Measurements from ENCODE around the gene USP37. TPM values are rescaled to one million over a fixed set of nuclear protein-coding genes. Genes with fewer than 3 reads are reported as not detected.

The USP37 gene
- total and polyA plus RNA-seq, 8 donors = 13.0 to 21.9 (median 19.3) TPM

GRCh38 chr2:218435003-218435982 lies 132.9 kb downstream of the USP37 start:
- Histone ChIP-seq H3K27ac (no peak overlapping the region), H3K4me3 (no peak overlapping the region), H3K9me3 (no peaks in the 10 kb centered on the region), H3K4me1 (peaks cover 0 to 7% of the 10 kb centered on the region in 2 donors), H3K27me3 (no peaks in the 10 kb centered on the region), H3K36me3 (no peaks in the 10 kb centered on the region)
- TF ChIP-seq, protein P1, sequence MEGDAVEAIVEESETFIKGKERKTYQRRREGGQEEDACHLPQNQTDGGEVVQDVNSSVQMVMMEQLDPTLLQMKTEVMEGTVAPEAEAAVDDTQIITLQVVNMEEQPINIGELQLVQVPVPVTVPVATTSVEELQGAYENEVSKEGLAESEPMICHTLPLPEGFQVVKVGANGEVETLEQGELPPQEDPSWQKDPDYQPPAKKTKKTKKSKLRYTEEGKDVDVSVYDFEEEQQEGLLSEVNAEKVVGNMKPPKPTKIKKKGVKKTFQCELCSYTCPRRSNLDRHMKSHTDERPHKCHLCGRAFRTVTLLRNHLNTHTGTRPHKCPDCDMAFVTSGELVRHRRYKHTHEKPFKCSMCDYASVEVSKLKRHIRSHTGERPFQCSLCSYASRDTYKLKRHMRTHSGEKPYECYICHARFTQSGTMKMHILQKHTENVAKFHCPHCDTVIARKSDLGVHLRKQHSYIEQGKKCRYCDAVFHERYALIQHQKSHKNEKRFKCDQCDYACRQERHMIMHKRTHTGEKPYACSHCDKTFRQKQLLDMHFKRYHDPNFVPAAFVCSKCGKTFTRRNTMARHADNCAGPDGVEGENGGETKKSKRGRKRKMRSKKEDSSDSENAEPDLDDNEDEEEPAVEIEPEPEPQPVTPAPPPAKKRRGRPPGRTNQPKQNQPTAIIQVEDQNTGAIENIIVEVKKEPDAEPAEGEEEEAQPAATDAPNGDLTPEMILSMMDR (IDR thresholded peaks at IDR 0.05) = no peak
- ATAC-seq (no peak), DNase-seq (no peak)
- intact Hi-C loops (cut with DNase I) = no loop called here

DNA sequence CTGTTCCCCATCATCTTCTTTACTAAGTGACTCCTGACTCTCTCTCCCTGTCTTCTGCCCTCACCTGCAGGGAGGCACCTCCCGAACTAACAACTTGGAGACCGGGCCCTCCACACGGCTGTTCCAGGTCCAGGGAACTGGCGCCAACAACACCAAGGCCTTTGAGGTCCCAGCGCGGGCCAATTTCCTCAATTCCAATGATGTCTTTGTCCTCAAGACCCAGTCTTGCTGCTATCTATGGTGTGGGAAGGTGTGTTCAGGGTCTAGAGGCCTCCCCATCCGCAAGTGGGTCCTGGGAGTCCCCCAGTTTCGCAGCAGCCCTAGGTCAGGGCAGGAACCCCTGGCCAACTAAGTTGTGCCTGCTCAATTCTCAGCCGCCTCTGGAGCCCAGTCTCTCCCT lies 133.7 kb downstream of the USP37 start:
- Histone ChIP-seq H3K27ac (no peak overlapping the region), H3K9me3 (no peaks in the 10 kb centered on the region), H3K4me3 (no peak overlapping the region), H3K4me1 (peaks cover 0 to 7% of the 10 kb centered on the region in 2 donors), H3K27me3 (no peaks in the 10 kb centered on the region), H3K36me3 (no peaks in the 10 kb centered on the region)
- intact Hi-C loops (cut with DNase I) = no loop called here
- DNase-seq (no peak), ATAC-seq (no peak)
- TF ChIP-seq, protein P1 (IDR thresholded peaks at IDR 0.05) = no peak

DNA sequence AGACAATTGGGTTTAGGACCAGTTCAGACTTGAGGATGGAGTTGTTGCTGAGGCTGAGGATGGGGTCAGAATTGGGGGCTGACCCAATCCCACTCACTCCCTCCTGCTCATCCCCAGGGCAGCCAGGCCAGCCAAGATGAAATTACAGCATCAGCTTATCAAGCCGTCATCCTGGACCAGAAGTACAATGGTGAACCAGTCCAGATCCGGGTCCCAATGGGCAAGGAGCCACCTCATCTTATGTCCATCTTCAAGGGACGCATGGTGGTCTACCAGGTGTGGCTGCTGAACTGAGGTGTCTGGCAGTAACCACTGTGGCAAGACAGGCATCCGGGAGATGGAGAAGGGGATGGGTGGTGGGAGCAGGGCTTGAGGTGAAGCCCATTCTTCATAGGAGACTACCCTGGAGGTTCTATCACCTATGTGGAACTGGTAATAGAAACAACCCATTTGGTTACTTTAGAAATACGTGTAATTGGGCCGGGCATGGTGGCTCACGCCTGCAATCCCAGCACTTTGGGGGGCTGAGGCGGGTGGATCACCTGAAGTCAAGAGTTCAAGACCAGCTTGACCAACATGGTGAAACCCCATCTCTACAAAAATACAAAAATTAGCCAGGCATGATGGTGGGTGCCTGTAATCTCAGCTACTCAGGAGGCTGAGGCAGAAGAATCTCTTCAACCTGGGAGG lies 135.3 kb downstream of the USP37 start:
- intact Hi-C loops (cut with DNase I) = no loop called here
- Histone ChIP-seq H3K9me3 (no peaks in the 10 kb centered on the region), H3K27me3 (no peaks in the 10 kb centered on the region), H3K4me3 (no peak overlapping the region), H3K36me3 (no peaks in the 10 kb centered on the region), H3K4me1 (no peaks in the 10 kb centered on the region), H3K27ac (no peak overlapping the region)
- TF ChIP-seq, protein P1 (IDR thresholded peaks at IDR 0.05) = no peak
- no peak for ATAC-seq
- DNase-seq = no peak

DNA sequence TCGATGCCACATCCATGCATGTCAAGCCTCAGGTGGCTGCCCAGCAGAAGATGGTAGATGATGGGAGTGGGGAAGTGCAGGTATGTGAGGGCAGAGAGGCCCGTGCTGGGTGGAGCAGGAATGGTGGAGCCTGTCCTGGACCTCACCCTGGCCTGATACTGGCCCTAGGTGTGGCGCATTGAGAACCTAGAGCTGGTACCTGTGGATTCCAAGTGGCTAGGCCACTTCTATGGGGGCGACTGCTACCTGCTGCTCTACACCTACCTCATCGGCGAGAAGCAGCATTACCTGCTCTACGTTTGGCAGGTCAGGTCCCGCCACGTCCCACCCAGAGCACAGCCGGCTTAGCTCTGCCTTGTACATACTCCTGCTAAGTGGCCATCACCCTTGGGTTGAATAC lies 136.3 kb downstream of the USP37 start:
- TF ChIP-seq, protein P1 (IDR thresholded peaks at IDR 0.05) = no peak
- H3K27ac ChIP-seq = no peak overlapping the region
- no peaks in the 10 kb centered on the region for H3K4me1 ChIP-seq
- ATAC-seq (no peak), DNase-seq (no peak)
- no peaks in the 10 kb centered on the region for H3K36me3 ChIP-seq
- intact Hi-C loops (cut with DNase I) = no loop called here
- H3K9me3 ChIP-seq = no peaks in the 10 kb centered on the region
- H3K27me3 ChIP-seq = no peaks in the 10 kb centered on the region
- no peak overlapping the region for H3K4me3 ChIP-seq

- Histone ChIP-seq H3K9me3 (no peaks in the 10 kb centered on the region), H3K27ac (no peak overlapping the region), H3K36me3 (no peaks in the 10 kb centered on the region), H3K27me3 (no peaks in the 10 kb centered on the region), H3K4me1 (no peaks in the 10 kb centered on the region), H3K4me3 (no peak overlapping the region)
- TF ChIP-seq, protein P1 (IDR thresholded peaks at IDR 0.05) = no peak
- ATAC-seq (no peak), DNase-seq (no peak)
- intact Hi-C loops (cut with DNase I) = no loop called here
Measured at GRCh38 chr2:218430721-218431120, 137.4 kb downstream of the USP37 start.

Measured in left lung (tissue), 10 donors.